K562 (cell line): Measurements from ENCODE around the gene PDHB. TPM values are rescaled to one million over a fixed set of nuclear protein-coding genes. Genes with fewer than 3 reads are reported as not detected.

Experiments used
- ATAC-seq: fragments of 200-7000 bp; cut with Tn5 transposase; 3 replicates; pipeline ENCODE4 v1.9.1; 2020; ENCODE audit warnings: moderate library complexity
- BruUV-seq: library from RNA; stranded (reverse); fragments of 400-500 nt; replicated peaks from 2 replicates; lab custom pipeline; 2021; lab: Mats Ljungman, UMichigan
- CTCF ChIA-PET: fragments of 300-600 bp; formaldehyde crosslinking; extraction: SDS; loops from one replicate; lab custom pipeline; 2021; ENCODE audit warnings: low intra/inter-chr PET ratio; lab: Yijun Ruan, JAX
- POLR2A ChIA-PET: fragments of 300-600, 350-650 bp; sonication (Branson Sonifier 250); formaldehyde crosslinking; extraction: SDS; loops from one replicate; lab custom pipeline; 2021; ENCODE audit warnings: antibody characterized with exemption, inconsistent platforms; lab: Yijun Ruan, JAX
- DNase-seq, 4 experiments: peaks; one replicate each; pipeline versions ENCODE4 v3.0.0 to v3.0.0-alpha.2; 2011 to 2018; ENCODE audit warnings: low spot score in 3 of 4, mixed read lengths in 3 of 4; ENCODE audit errors: extremely low read depth in 1 of 4
- FAIRE-seq: peaks from 2 replicates; lab custom pipeline; 2011; peaks lifted over from hg19 to GRCh38; lab: Jason Lieb, UNC
- H2AFZ ChIP-seq: 2 replicates; pipeline ENCODE4 v1.6.0; 2011; ENCODE audit warnings: low read depth, low read length, control low read depth, inconsistent platforms
- H3K27ac ChIP-seq: fragments of 200-600 bp; 3 replicates; pipeline ENCODE4 v1.8.0; 2011; ENCODE audit warnings: low read depth, mild to moderate bottlenecking, control low read depth, inconsistent platforms, low read length, moderate library complexity, mixed read lengths; ENCODE audit errors: extremely low read depth
- H3K27me3 ChIP-seq, 2 experiments: fragments of 300-600 bp in 1 of 2; 2 replicates in 1 of 2; 3 replicates in 1 of 2; pipeline versions ENCODE4 v1.6.0 to v1.8.0; 2011; ENCODE audit warnings: inconsistent platforms in 2 of 2, low read length in 2 of 2, mild to moderate bottlenecking in 1 of 2, mixed read lengths in 1 of 2, moderate library complexity in 1 of 2; ENCODE audit not compliant: control insufficient read depth in 2 of 2, insufficient read depth in 2 of 2
- H3K36me3 ChIP-seq: fragments of 300-600 bp; 3 replicates; pipeline ENCODE4 v1.8.0; 2011; ENCODE audit warnings: mild to moderate bottlenecking, low read length, inconsistent platforms; ENCODE audit not compliant: control insufficient read depth, insufficient read depth
- H3K4me1 ChIP-seq, 2 experiments: fragments of 200-600 bp in 1 of 2; replicated peaks in 1 of 2; 2 replicates in 1 of 2; 3 replicates in 1 of 2; pipeline versions ENCODE4 v1.5.1 to v1.8.0; 2011; ENCODE audit warnings: inconsistent platforms in 2 of 2, low read length in 2 of 2, mild to moderate bottlenecking in 1 of 2, mixed read lengths in 1 of 2, moderate library complexity in 1 of 2; ENCODE audit not compliant: control insufficient read depth in 2 of 2, insufficient read depth in 2 of 2
- H3K4me2 ChIP-seq: 2 replicates; pipeline ENCODE4 v1.6.1; 2011; ENCODE audit warnings: low read length, control low read depth, inconsistent platforms, mixed read lengths; ENCODE audit not compliant: insufficient read depth
- H3K4me3 ChIP-seq: fragments of 200-600 bp; sonication (generic), shearing (Covaris generic); 2 replicates; pipeline ENCODE4 v1.5.1; 2016; ENCODE audit warnings: control low read depth, inconsistent platforms
- H3K79me2 ChIP-seq: fragments of 200-600 bp; 3 replicates; pipeline ENCODE4 v1.8.0; 2011; ENCODE audit warnings: low read length, inconsistent platforms; ENCODE audit not compliant: control insufficient read depth, insufficient read depth
- H3K9ac ChIP-seq, 2 experiments: 2 replicates each; pipeline versions ENCODE4 v1.6.0 to v1.6.1; 2011; ENCODE audit warnings: low read depth in 2 of 2, low read length in 2 of 2, control low read depth in 1 of 2, inconsistent platforms in 1 of 2, mild to moderate bottlenecking in 1 of 2, mixed read lengths in 1 of 2; ENCODE audit not compliant: insufficient read depth in 1 of 2
- H3K9me1 ChIP-seq: one replicate; pipeline ENCODE4 v1.6.0; 2011; ENCODE audit warnings: inconsistent platforms, mild to moderate bottlenecking, low read length, moderate library complexity; ENCODE audit not compliant: control insufficient read depth, insufficient read depth
- H3K9me3 ChIP-seq: replicated peaks from 2 replicates; pipeline ENCODE4 v1.5.1; 2011; ENCODE audit warnings: low read depth, low read length, inconsistent platforms; ENCODE audit not compliant: control insufficient read depth, insufficient read depth
- H4K20me1 ChIP-seq: replicated peaks from 2 replicates; pipeline ENCODE4 v1.6.1; 2011; ENCODE audit warnings: low read length, inconsistent platforms, mixed read lengths; ENCODE audit not compliant: control insufficient read depth, insufficient read depth
- BCOR ChIP-seq: fragments of 450-650 bp; IDR thresholded peaks from 2 replicates; pipeline ENCODE4 v1.6.1; 2016
- FOXK2 ChIP-seq, 2 experiments: fragments of 450-650 bp; IDR thresholded peaks in 1 of 2; conservative IDR thresholded peaks in 1 of 2; 2 replicates each; pipeline ENCODE4 v1.6.1; 2016; ENCODE audit warnings: low read depth in 2 of 2, mild to moderate bottlenecking in 1 of 2
- ID3 ChIP-seq, 2 experiments: fragments of 250-450 bp in 1 of 2; fragments of 450-650 bp in 1 of 2; sonication (Bioruptor Pico) in 1 of 2; IDR thresholded peaks; 2 replicates each; pipeline versions ENCODE4 v1.6.1 to v1.8.0; 2016 to 2021; ENCODE audit warnings: mild to moderate bottlenecking in 2 of 2, moderate library complexity in 2 of 2, missing compliant biosample characterization in 1 of 2, missing genetic modification characterization in 1 of 2
- ZNF232 ChIP-seq: sonication (generic); formaldehyde crosslinking; IDR thresholded peaks from 2 replicates; pipeline ENCODE4 v1.8.0; 2022; ENCODE audit warnings: mild to moderate bottlenecking, missing genetic modification reagents
- WGBS: fragments of 100-300 bp; shearing (Covaris generic); methylation state at CpG from one replicate; pipeline ENCODE4 v1.1.6; 2016; ENCODE audit warnings: low coverage, mixed read lengths; ENCODE audit not compliant: insufficient coverage; ENCODE audit errors: missing lambda C conversion rate; 5-methylcytosine and 5-hydroxymethylcytosine counted together
- in situ Hi-C: fragments of 300-500 bp; cut with MboI; formaldehyde crosslinking; loops from 4 replicates; pipeline ENCODE4 v1.15.0; 2018; ENCODE audit warnings: inconsistent platforms, mixed read lengths
- intact Hi-C: fragments of 100-400 bp; cut with micrococcal nuclease; formaldehyde crosslinking; loops from 2 replicates; pipeline ENCODE4 v1.14.2; 2022
- polyA plus RNA-seq, 8 experiments: library from polyadenylated mRNA; depleted of rRNA in 4 of 8; stranded (reverse) in 5 of 8; unstranded in 3 of 8; fragments of >200 nt; fragmentation: Nextera tagmentation in 2 of 8; fragmentation: Illumina TruSeq in 1 of 8; extraction: Ambion mirVana in 2 of 8; extraction: Trizol in 1 of 8; gene quantifications; 2 replicates each; pipeline versions ENCODE4 v1.2.1 to v1.2.3, GENCODE V29; 2011 to 2014; ENCODE audit warnings: inconsistent platforms in 1 of 8, missing spikeins in 1 of 8
- total RNA-seq, 7 experiments: library from RNA; depleted of rRNA in 6 of 7; stranded (reverse); fragments of >200 nt in 6 of 7; fragmentation: Illumina TruSeq in 2 of 7; extraction: Trizol in 2 of 7; gene quantifications; 2 replicates each; pipeline versions ENCODE4 v1.2.1 to v1.2.3, GENCODE V29; 2011 to 2021; ENCODE audit warnings: low replicate concordance in 1 of 7

PDHB gene
- total and polyA plus RNA-seq, 9 of the 15 experiments (the other 6 are each of a cell fraction or from before 2014, with no cell fraction given): 51.2 to 178 (median 85.2) TPM

- TF ChIP-seq ID3 (CRISPR knock-in tag; IDR thresholded peaks at IDR 0.05) (no peak), ID3 (tag; IDR thresholded peaks at IDR 0.05) (no peak), BCOR (no peak), FOXK2 (conservative IDR thresholded peaks at IDR 0.05 in 1 of 2, IDR thresholded peaks at IDR 0.05 in 1 of 2; ENCODE audit: low read depth in 2 of 2) (no peak), ZNF232 (CRISPR knock-in tag) (no peak)
- H3K4me3 ChIP-seq: no peak overlapping the region
- no peaks in the 10 kb centered on the region for H3K9me1 ChIP-seq
- no peak overlapping the region for H3K4me2 ChIP-seq
- H4K20me1 ChIP-seq: no peaks in the 10 kb centered on the region
- peaks cover 0 to 11% of the 10 kb centered on the region in 2 experiments; a peak in 4 of 5 replicates for H3K4me1 ChIP-seq
- H3K27ac ChIP-seq: no peak overlapping the region
- DNase-seq (no peak), ATAC-seq (no peak), FAIRE-seq (no peak)
- ChIA-PET POLR2A (no interaction called here), CTCF (no interaction called here)
- H3K9ac ChIP-seq: no peak overlapping the region
- no peaks in the 10 kb centered on the region for H3K27me3 ChIP-seq
- WGBS: 15% methylated on average over 4 of the region's 4 CpGs
- H3K36me3 ChIP-seq: no peaks in the 10 kb centered on the region
- in situ Hi-C loops (no loop called here), intact Hi-C loops (no loop called here)
- no peak overlapping the region for H2AFZ ChIP-seq
- H3K79me2 ChIP-seq: no peaks in the 10 kb centered on the region
- no peaks in the 10 kb centered on the region for H3K9me3 ChIP-seq
- BruUV-seq: no TSS peak
Observed at GRCh38 chr3:58466899-58467563, 33.4 kb upstream of the PDHB start.
